NT2/D1 (cell line): ENCODE data around the gene DOCK8.

Source experiments
- SUZ12 ChIP-seq: IDR thresholded peaks from 2 replicates; pipeline ENCODE4 v1.6.1; 2011; ENCODE audit not compliant: insufficient read length, insufficient read depth; ENCODE audit errors: extremely low read depth
- YY1 ChIP-seq: IDR thresholded peaks from 2 replicates; pipeline ENCODE4 v1.6.1; 2011; ENCODE audit not compliant: insufficient read length, insufficient read depth
- ZNF274 ChIP-seq: IDR thresholded peaks from 2 replicates; pipeline ENCODE4 v1.6.1; 2011; ENCODE audit warnings: mild to moderate bottlenecking, low read depth, low read length

- TF ChIP-seq ZNF274 (no peak), SUZ12 (no peak), YY1 (no peak)
Measured at GRCh38 chr9:494764-495163, 280.1 kb downstream of the DOCK8 start.
